HG03064 (cell line): ENCODE measurements around the gene EXOC5.
"Not testable (repeated sequence)": the region's sequence is repeated elsewhere in the genome, so short reads cannot be mapped to it uniquely, and the experiment has no call there.

Source experiments
- ATAC-seq: cut with Tn5 transposase; IDR thresholded peaks from one replicate; pipeline ENCODE4 v1.9.1; 2021; ENCODE audit warnings: low read depth; ENCODE audit not compliant: unreplicated experiment

The EXOC5 gene

DNA sequence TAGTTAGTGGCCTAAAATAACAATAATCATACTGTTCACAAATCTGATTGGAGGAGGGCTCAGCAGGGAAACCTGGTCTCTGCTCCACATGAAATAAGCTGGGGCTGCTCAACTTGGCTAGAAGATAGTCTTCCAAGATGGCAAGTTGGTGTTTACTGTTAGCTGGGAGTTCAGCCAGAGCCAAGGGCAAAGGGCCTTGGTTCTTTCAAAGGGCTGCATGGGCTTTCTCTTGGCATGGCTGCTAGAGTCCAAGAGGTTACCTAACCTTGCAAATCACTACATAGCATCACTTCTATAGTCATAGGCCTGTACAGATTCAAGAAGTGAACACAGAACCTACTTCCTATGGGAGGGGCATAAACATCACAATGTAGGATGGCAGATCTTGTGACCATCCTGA lies 7.1 kb downstream of the EXOC5 start:
- ATAC-seq, result no peak

DNA sequence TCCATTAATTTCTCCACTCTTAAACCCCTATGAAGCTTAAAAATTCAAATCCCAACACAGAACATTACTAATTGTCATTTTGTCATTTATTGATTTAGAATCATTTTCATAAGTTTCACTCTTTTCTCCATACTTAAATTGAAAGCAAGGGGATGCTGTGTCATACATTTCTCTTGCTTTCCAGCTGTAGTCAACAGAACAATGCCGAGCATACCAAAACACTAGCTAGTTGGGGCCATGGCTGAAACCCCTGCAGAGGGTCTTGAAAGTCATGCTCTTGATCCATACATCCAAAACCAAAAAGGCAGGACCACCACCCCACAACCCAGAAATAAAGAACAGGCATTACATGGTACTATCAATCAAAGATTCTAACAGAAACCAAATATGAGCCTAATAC lies 9.0 kb downstream of the EXOC5 start:
- ATAC-seq, result no peak

DNA sequence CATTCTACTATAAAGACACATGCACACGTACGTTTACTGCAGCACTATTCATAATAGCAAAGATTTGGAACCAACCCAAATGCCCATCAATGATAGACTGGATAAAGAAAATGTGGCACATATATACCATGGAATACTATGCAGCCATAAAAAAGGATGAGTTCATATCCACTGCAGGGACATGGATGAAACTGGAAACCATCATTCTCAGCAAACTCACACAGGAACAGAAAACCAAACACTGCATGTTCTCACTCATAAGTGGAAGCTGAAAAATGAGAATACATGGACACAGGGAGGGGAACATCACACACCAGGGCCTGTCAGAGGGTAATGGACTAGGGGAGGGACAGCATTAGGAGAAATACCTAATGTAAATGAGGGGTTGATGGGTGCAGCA lies 10.5 kb downstream of the EXOC5 start:
- ATAC-seq, result not testable (repeated sequence)

DNA sequence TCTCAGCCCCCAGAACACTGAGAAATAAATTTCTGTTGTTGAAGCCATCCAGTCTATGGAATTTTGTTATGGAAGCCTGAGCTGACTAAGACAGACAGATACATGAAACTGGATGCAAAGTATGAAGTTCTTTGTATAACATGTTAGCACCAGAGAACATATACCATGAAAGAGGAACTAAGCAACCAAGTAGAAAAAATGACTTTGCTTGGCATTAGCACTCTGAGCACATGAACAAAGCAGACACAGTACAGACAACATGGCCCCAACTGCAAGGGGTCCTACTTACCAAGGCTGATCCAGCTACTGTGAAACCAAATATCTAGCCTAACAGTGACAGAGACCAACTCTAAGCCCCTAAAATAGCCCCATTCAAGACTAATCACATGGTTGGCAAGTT lies 13.8 kb downstream of the EXOC5 start:
- no peak for ATAC-seq

DNA sequence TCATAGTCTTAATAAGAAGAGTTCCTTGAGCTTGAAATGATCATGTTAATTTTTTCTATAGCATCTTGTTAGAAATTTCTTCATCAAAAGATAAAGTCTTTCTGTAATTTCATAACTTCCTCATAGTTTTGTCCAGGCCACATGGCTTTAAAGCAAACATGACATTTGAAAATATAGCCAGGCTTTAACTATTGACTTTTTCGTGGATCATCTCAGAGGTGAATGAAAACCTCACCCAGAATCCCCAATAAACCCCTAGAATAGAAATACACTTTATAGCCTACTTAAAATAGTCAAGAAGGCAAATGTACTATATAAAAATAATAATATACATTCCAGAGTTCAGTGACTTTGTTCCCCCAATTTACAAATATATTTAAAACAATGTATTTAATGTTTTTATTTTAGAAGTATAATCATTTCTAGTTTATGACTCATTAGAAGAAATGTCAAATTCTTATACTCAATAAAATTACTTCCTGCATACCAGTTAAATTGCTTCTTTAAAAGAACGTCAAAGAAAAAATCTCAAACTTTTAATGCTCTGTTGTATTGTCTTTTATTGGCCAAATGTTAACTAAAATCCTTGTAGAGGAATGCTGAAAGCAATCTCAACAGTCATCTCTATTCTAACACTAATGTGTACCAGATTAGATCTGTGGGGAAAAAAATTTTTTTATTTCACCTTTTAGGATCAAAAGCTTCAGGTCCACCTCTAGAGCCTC lies 21.6 kb downstream of the EXOC5 start:
- ATAC-seq, result no peak

DNA sequence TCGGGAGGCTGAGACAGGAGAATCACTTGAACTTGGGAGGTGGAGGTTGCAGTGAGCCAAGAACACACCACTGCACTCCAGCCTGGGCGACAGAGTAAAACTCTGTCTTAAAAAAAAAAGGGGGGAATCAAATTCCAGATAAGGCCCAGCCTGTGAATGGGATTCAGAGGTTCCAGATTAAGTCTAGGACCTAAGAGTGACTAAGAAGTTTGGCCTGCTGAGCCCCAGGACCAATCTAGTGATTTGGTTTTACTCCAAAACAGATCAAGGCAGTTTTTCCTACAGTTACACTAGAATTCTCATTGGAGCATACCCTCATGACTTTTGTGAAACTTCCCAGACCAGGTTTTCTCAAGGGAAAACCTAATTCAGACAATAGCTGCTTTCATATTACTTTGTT lies 22.8 kb downstream of the EXOC5 start:
- no peak for ATAC-seq

DNA sequence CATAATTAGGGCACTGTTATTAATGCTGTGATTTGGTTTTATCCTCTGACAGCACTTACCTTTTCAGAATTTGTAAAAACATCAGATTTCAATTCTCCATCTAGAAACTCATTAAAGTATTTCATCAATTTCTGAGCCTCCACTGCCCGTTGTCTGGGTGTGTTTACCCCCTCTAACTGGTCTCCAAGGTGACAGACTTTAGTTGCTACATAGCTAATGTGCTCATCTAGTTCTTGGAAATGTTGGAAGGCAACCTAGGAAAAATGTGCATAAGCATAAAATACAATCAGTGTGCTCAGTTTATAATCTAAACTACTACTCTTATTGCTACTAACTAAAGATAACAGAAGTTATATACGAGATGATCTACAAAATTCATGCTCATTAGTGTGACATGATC lies 24.6 kb downstream of the EXOC5 start:
- no peak for ATAC-seq

DNA sequence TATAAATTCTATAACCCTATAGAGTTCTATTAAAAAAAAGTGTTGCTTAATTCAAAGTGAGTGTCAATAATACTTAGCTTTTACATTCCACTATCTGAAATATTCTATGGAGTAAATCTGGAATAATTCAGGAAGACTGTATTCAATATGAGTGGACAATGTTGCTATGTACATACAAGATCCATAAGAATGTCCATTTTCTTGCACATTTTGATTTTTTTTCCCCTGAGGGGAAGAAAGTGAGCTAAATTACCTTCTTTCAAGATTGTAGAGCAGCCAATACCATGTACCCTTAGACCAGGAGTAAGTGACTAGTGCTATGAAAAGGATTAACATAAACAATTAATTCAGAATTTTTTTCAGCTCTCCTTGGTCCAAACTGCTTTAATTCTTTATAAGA lies 25.4 kb downstream of the EXOC5 start:
- ATAC-seq, result no peak

DNA sequence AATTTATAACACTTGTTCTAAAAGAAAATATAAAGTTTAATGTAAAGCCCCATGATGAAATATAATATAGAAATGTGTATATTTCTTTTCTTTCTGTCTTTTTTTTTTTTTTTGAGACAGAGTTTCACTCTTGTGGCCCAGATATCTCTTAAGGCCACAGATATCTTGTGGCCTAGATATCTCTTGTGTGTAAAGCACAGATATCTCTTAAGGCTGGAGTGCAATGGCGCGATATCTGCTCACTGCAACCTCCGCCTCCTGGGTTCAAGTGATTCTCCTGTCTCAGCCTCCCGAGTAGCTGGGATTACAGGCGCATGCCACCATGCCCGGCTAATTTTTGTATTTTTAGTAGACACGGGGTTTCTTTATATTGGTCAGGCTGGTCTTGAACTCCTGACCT lies 28.6 kb downstream of the EXOC5 start:
- ATAC-seq, result not testable (repeated sequence)

DNA sequence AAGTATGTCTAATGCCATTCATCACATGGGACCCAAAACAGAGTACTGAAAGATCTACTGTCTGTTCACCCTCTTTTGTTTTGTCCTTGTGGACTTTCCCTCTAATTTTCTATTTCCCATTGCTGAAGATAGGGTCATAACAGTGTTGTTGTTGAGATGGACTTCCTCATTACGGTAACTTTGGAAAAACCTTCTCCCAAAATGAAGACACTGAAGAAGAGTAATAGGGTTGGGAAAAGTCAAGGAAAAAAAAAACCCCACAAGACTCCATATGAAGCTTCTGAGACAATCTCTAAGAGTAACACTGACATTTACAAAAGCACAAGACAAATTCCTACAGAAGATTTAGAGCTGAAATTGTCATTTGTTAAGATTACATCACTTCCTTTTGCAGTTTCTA lies 36.7 kb downstream of the EXOC5 start:
- no peak for ATAC-seq

DNA sequence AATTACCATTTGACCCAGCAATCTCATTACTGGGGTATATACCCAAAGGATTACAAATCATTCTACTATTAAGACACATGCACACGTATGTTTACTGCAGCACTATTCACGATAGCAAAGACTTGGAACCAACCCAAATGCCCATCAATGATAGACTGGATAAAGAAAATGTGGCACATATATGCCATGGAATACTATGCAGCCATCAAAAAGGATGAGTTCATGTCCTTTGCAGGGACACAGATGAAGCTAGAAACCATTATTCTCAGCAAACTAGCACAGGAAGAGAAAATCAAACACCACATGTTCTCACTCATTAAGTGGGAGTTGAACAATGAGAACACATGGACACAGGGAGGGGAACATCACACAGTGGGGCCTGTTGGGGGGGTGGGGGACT lies 40.4 kb downstream of the EXOC5 start:
- ATAC-seq, result not testable (repeated sequence)

DNA sequence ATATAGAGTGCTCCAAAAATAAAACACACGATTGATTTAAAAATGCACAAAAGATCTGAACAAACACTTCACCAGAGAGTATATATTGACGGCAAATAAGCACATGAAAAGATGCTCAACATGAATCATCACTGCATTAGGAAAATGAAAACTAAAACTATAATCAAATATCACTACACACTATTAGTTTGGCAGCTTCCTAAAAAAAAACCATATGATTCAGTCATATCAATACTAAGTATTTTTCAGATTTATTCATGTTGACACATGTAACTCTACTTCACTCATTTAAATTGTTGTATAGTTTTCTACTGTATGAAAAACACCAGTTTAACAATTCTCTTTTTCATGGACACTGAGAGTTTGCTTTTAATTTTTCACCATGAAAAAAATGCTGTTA lies 41.6 kb downstream of the EXOC5 start:
- ATAC-seq, result no peak

DNA sequence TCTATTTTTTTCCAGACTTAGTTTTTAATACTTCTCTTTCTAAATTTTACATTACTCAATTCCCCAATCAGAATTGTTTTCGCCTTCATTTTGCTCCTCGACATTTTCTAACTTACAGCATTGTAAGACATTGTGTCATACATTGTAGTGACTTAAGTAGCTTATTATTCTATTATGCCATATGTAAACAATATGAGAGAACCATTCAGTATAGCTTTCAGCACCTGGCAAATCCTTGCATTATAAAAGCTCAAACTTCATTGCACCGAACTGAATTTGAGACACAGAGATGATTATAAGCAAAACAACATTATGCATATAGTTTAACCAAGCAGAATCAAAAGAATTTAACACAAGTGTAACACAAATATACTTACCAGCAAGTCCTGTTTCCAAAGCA lies 46.8 kb downstream of the EXOC5 start:
- no peak for ATAC-seq

DNA sequence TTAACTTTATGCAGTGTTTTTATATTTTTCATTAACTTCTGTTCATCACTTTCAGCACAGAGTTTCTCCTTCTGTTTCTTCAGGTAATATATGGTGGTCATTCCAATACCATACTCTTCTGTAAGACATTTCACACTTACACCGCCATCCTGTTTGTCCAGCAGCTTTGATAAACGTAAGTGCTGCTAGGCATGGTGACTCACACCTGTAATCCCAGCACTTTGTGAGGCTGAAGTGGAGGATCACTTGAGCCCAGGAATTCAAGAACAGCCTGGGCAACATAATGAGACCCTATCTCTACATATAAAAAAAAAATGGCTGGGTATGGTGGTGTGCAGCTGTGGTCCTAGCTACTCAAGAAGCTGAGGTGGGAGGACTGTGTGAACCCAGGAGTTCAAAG lies 55.8 kb downstream of the EXOC5 start:
- no peak for ATAC-seq

DNA sequence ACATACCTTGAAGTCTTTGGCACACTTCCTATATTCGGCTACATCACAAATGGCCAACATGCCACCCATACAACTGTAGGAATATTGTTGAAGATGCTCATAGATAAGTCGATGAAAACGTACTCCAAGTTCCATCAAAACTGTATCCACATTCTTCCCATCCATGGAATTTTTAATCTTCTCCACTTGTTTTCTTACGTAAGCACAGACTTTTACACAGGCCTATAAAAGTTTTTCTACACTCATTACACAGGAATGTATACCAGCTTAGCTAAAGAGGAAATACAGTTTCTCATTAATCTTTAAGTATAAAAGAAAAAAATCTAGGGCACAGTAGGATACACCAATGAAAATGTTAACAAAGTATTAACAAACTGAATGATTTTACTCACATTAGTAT lies 59.1 kb downstream of the EXOC5 start:
- no peak for ATAC-seq

DNA sequence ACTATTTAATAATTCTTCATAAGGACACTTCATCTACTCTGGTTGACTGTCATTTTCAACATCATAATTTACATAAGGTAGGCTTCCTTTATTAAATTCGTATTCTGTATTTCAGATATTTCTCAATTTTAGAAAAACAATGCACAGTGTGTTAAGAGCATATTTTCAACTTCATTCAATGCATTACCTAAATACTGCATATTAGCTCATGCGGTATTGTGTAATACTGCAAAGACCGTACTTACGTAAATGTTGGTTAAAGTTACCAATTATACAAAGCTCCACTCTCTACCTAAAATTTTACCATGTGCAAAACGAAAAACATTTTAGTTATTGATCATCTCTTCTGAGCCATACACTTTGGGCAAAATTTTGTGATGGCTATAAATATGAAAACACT lies 62.8 kb downstream of the EXOC5 start:
- ATAC-seq, result no peak

DNA sequence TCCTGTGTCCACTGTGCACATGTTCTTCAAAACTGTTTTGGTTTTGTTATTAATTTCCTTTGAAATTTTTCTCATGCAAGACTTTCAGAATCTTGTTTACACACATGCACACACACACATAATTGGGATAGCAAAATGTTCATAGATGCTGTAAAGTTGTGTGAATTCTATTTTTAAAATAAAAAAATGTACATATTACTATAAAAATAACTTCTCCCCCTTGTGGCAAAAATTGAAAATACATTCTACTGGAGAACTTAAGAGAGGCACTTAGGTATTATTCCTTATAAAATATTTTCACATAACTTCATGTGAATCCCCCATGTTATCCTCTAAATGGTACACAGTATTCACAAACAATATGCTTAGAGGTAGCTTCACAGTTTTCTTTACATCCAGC lies 66.0 kb downstream of the EXOC5 start:
- ATAC-seq, result not testable (repeated sequence)

DNA sequence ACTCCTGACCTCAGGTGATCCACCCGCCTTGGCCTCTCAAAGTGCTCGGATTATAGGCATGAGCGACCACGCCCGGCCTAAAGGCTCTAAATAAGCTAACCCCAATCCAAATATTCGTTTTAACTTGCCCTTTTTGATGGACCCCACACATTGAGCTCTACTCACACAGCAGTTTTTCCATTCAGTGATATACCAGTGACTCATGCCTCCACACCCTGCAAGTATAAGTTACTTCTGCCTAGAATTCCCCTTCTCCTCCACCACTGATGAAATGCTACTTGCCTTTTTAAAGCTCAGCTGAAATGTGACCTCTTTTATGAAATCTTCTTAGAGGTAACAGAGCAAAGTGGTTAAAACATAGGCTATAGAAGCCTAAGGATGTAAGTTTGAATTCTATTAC lies 68.8 kb downstream of the EXOC5 start:
- ATAC-seq, result no peak

DNA sequence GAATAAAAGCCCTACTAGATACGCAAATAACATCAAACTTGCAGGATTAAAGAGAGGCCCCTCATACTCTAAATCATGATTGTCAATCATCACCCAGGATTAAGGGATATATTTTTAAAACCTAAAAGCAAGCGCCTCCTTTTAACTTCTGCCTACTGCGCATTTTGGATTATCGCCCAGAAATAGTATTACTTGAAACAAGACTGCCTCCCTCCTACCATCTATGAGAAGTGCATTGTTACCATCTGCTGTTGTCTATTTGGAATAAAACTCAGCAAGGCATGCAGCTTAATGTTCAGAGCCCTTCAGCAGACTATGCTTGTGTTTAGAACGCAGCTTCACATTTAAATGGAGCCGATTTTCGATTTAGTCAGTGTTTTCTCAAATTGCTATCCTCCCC lies 79.6 kb downstream of the EXOC5 start:
- no peak for ATAC-seq

DNA sequence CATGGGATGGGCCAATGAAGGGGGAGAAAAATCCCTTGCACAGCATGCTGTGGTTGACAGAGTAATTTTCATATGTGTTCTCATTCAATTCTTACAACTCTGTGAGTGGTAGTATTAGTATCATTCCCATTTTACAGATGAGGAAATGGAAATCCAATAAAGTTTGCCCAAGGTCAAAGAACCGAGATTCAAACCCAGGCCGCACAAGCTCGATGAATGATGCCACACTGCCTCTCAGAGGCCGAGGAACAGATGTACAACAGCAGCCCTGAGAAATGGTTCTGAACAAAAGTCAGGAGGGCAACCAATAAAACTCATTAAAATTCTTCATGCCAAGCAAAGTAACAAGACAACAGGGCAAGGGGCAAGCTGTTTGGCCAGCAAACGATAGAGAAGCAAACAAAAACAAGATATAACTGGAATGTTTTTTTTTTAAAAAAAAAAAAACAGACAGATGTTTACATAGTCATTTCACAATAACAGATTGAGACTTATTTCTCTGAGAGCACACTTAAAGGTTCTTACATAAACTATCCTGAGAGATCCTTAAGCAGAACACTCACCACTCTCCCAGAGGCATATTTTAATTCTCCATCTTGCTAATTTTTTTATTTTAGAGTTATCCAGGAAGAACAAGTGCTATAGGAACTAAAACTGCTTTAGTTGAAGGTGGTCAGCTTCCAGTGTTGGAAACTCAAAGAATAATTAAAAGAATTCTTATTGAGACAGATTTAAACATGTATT lies 85.8 kb downstream of the EXOC5 start:
- no peak for ATAC-seq

DNA sequence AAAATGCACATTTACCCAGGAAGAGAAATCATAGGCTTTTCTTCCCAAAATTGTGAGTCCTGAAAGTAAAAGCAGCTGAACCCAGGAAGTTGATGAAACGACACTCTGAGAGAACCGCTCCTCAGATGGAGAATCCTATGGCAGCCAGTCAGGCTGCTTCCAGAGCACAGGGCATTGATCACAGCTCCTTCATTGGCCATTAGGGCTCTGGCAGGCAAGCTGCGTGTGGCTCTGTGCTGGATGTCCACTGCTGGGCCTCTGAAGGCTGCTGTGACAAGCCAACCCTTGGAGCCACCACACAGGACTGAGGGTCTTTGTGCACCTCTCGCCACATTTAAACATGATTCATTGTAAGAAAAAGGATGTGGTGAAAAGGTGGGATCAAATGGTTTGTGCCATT lies 89.4 kb downstream of the EXOC5 start:
- ATAC-seq, result no peak

DNA sequence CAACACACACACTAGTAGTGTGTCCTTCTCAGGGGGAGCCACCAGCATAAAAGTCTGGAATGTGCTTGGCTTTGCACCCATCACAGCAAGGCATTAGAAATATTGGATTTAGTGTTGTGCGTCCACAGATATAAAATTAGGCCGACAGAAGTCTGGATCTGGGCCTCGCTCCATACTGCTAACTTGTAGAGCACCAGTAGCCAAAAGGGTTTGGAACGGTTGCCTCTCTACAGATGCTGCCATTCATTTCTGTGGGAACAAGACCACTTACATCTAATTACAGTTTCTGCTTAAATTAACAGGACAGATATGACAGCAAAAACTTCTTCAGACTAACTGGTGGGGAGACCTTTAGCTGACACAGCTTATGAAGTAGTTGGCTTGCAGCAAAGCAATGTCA lies 94.2 kb downstream of the EXOC5 start:
- ATAC-seq, result no peak
